H1 (cell line): ENCODE measurements around the gene PEPD. TPM values are rescaled to one million over a fixed set of nuclear protein-coding genes. Genes with fewer than 3 reads are reported as not detected.

Experiments used
- CTCF ChIA-PET: fragments of 300-600 bp; sonication (Branson Sonifier 250); formaldehyde crosslinking; loops from one replicate; lab custom pipeline; 2021; ENCODE audit not compliant: partially characterized antibody; lab: Charles Lee
- POLR2A ChIA-PET: fragments of 300-600 bp; sonication (Branson Sonifier 250); formaldehyde crosslinking; loops from one replicate; lab custom pipeline; 2021; ENCODE audit warnings: inconsistent platforms; ENCODE audit not compliant: partially characterized antibody; lab: Charles Lee
- DNase-seq, 2 experiments: peaks; one replicate each; pipeline versions ENCODE4 v3.0.0 to v3.0.0-alpha.2; 2010 to 2022; ENCODE audit warnings: low spot score in 2 of 2, low read depth in 1 of 2, mixed read lengths in 1 of 2
- FAIRE-seq: peaks from 2 replicates; lab custom pipeline; 2011; peaks lifted over from hg19 to GRCh38; lab: Jason Lieb, UNC
- H2AFZ ChIP-seq: 2 replicates; pipeline ENCODE4 v1.8.1; 2012; ENCODE audit warnings: low read length, inconsistent platforms
- H2AK5ac ChIP-seq: 2 replicates; pipeline ENCODE4 v1.6.1; 2013; ENCODE audit warnings: low read depth, low read length
- H2BK120ac ChIP-seq: replicated peaks from 2 replicates; pipeline ENCODE3; 2013; ENCODE audit warnings: low read depth, low read length, inconsistent platforms
- H2BK12ac ChIP-seq: 2 replicates; pipeline ENCODE4 v1.6.1; 2013; ENCODE audit warnings: low read depth, low read length
- H2BK15ac ChIP-seq: 2 replicates; pipeline ENCODE4 v1.6.1; 2013; ENCODE audit warnings: low read length
- H2BK20ac ChIP-seq: 2 replicates; pipeline ENCODE4 v1.6.1; 2013; ENCODE audit warnings: low read length
- H2BK5ac ChIP-seq: 2 replicates; pipeline ENCODE4 v1.6.1; 2013; ENCODE audit warnings: low read depth, low read length
- H3K14ac ChIP-seq: 2 replicates; pipeline ENCODE4 v1.6.1; 2013; ENCODE audit warnings: inconsistent platforms; ENCODE audit not compliant: insufficient read length
- H3K18ac ChIP-seq: 2 replicates; pipeline ENCODE4 v1.6.1; 2013; ENCODE audit warnings: low read length; ENCODE audit errors: extremely low read depth
- H3K23ac ChIP-seq: 2 replicates; pipeline ENCODE4 v1.6.1; 2013; ENCODE audit warnings: inconsistent platforms; ENCODE audit not compliant: insufficient read length
- H3K23me2 ChIP-seq: 2 replicates; pipeline ENCODE4 v1.6.1; 2013; ENCODE audit warnings: low read depth, low read length
- H3K27ac ChIP-seq: 2 replicates; pipeline ENCODE4 v1.6.1; 2011; ENCODE audit warnings: low read depth, low read length, inconsistent platforms
- H3K27me3 ChIP-seq, 4 experiments: replicated peaks in 1 of 4; 1 replicate in 1 of 4; 2 replicates in 3 of 4; pipeline versions ENCODE4 v1.6.1 to v1.8.1; 2011 to 2013; ENCODE audit warnings: low read length in 3 of 4, mild to moderate bottlenecking in 3 of 4, inconsistent platforms in 2 of 4, mixed read lengths in 2 of 4, moderate library complexity in 1 of 4; ENCODE audit not compliant: control insufficient read depth in 3 of 4, insufficient read depth in 3 of 4; ENCODE audit errors: extremely low read depth in 1 of 4
- H3K36me3 ChIP-seq, 4 experiments: 2 replicates each; pipeline versions ENCODE4 v1.6.1 to v1.8.1; 2011 to 2013; ENCODE audit warnings: mild to moderate bottlenecking in 4 of 4, low read length in 3 of 4, moderate library complexity in 2 of 4, control low read depth in 1 of 4, inconsistent platforms in 1 of 4; ENCODE audit not compliant: insufficient read depth in 4 of 4, control insufficient read depth in 2 of 4
- H3K4ac ChIP-seq: replicated peaks from 2 replicates; pipeline ENCODE3; 2013; ENCODE audit warnings: low read length, low read depth, mixed read lengths, inconsistent platforms; ENCODE audit not compliant: insufficient read length
- H3K4me1 ChIP-seq, 4 experiments: replicated peaks in 1 of 4; 1 replicate in 1 of 4; 2 replicates in 3 of 4; pipeline versions ENCODE4 v1.6.1 to v1.8.1; 2011 to 2013; ENCODE audit warnings: low read length in 3 of 4, inconsistent platforms in 2 of 4, mixed read lengths in 1 of 4; ENCODE audit not compliant: insufficient read depth in 4 of 4, control insufficient read depth in 3 of 4
- H3K4me2 ChIP-seq, 2 experiments: 2 replicates each; pipeline versions ENCODE4 v1.6.1 to v1.8.1; 2011 to 2013; ENCODE audit warnings: low read depth in 2 of 2, low read length in 2 of 2, control low read depth in 1 of 2, inconsistent platforms in 1 of 2, mild to moderate bottlenecking in 1 of 2; ENCODE audit not compliant: insufficient read depth in 1 of 2
- H3K4me3 ChIP-seq, 4 experiments: fragments of 200-600, 300-600 bp in 1 of 4; sonication (generic), shearing (Covaris generic), sonication (Bioruptor Twin) in 1 of 4; 2 replicates each; pipeline versions ENCODE4 v1.5.1 to v1.8.1; 2011 to 2016; ENCODE audit warnings: low read length in 4 of 4, low read depth in 3 of 4, control low read depth in 2 of 4, inconsistent platforms in 2 of 4, mild to moderate bottlenecking in 2 of 4, mixed read lengths in 1 of 4, moderate library complexity in 1 of 4; ENCODE audit not compliant: insufficient read depth in 2 of 4; ENCODE audit errors: extremely low read depth in 1 of 4
- H3K56ac ChIP-seq: replicated peaks from 2 replicates; pipeline ENCODE3; 2013; ENCODE audit warnings: low read depth, mild to moderate bottlenecking, mixed read lengths, low read length, inconsistent platforms; ENCODE audit not compliant: insufficient read length
- H3K79me1 ChIP-seq: 2 replicates; pipeline ENCODE4 v1.6.1; 2013; ENCODE audit warnings: low read depth, low read length, control low read depth
- H3K79me2 ChIP-seq, 2 experiments: 2 replicates each; pipeline versions ENCODE4 v1.6.1 to v1.8.1; 2012 to 2013; ENCODE audit warnings: low read length in 2 of 2, mild to moderate bottlenecking in 2 of 2, inconsistent platforms in 1 of 2; ENCODE audit not compliant: insufficient read depth in 2 of 2, control insufficient read depth in 1 of 2
- H3K9ac ChIP-seq, 4 experiments: replicated peaks in 1 of 4; 1 replicate in 1 of 4; 2 replicates in 3 of 4; pipeline versions ENCODE4 v1.6.1 to v1.8.1; 2011 to 2013; ENCODE audit warnings: low read depth in 3 of 4, low read length in 3 of 4, control low read depth in 2 of 4, mild to moderate bottlenecking in 2 of 4, moderate library complexity in 2 of 4, inconsistent platforms in 1 of 4; ENCODE audit errors: extremely low read depth in 1 of 4
- H3K9me3 ChIP-seq, 2 experiments: 2 replicates each; pipeline versions ENCODE4 v1.6.1 to v1.8.1; 2012 to 2013; ENCODE audit warnings: mild to moderate bottlenecking in 2 of 2, moderate library complexity in 2 of 2, control low read depth in 1 of 2, inconsistent platforms in 1 of 2, low read depth in 1 of 2, low read length in 1 of 2, mixed read lengths in 1 of 2; ENCODE audit not compliant: insufficient read depth in 2 of 2
- H4K20me1 ChIP-seq, 2 experiments: replicated peaks in 1 of 2; 2 replicates each; pipeline versions ENCODE3 to v1.8.1; 2011 to 2013; ENCODE audit warnings: inconsistent platforms in 2 of 2, low read length in 2 of 2, mild to moderate bottlenecking in 1 of 2; ENCODE audit not compliant: insufficient read depth in 2 of 2, control insufficient read depth in 1 of 2
- H4K5ac ChIP-seq: 2 replicates; pipeline ENCODE4 v1.6.1; 2013; ENCODE audit warnings: low read length, low read depth, mixed read lengths, inconsistent platforms; ENCODE audit not compliant: insufficient read length
- H4K8ac ChIP-seq: 2 replicates; pipeline ENCODE4 v1.8.0; 2013; ENCODE audit warnings: mild to moderate bottlenecking, moderate library complexity, low read length, inconsistent platforms; ENCODE audit not compliant: insufficient read depth; ENCODE audit errors: extremely low read depth
- H4K91ac ChIP-seq: replicated peaks from 2 replicates; pipeline ENCODE3; 2013; ENCODE audit warnings: low read length, mixed read lengths, inconsistent platforms; ENCODE audit not compliant: insufficient read length
- BCL11A ChIP-seq, 2 experiments: IDR thresholded peaks; one replicate each; pipeline ENCODE4 v1.6.1; 2011; ENCODE audit warnings: low read depth in 2 of 2, low read length in 2 of 2, mild to moderate bottlenecking in 2 of 2
- CREB1 ChIP-seq: IDR thresholded peaks from 2 replicates; pipeline ENCODE4 v1.6.1; 2012; ENCODE audit warnings: inconsistent platforms
- FOSL1 ChIP-seq: IDR thresholded peaks from 2 replicates; pipeline ENCODE4 v1.6.1; 2011; ENCODE audit warnings: mild to moderate bottlenecking, low read depth, low read length, moderate library complexity; ENCODE audit not compliant: insufficient read depth
- HDAC2 ChIP-seq, 2 experiments: fragments of 300-600 bp in 1 of 2; sonication (generic) in 1 of 2; IDR thresholded peaks; 2 replicates each; pipeline ENCODE4 v1.6.1; 2011 to 2012; ENCODE audit warnings: low read depth in 2 of 2, low read length in 2 of 2, mild to moderate bottlenecking in 2 of 2, moderate library complexity in 2 of 2, borderline replicate concordance in 1 of 2, inconsistent platforms in 1 of 2
- KDM4A ChIP-seq: IDR thresholded peaks from one replicate; pipeline ENCODE4 v1.7.1; 2012; ENCODE audit warnings: low read depth, mild to moderate bottlenecking, moderate library complexity, low read length, inconsistent platforms; ENCODE audit not compliant: severe bottlenecking
- MAFK ChIP-seq: IDR thresholded peaks from 2 replicates; pipeline ENCODE4 v1.6.1; 2012; ENCODE audit warnings: low read depth, mild to moderate bottlenecking, improper control_type of control experiment, low read length
- NANOG ChIP-seq: IDR thresholded peaks from 2 replicates; pipeline ENCODE4 v1.6.1; 2011; ENCODE audit warnings: low read length, low read depth, mild to moderate bottlenecking, inconsistent platforms; ENCODE audit not compliant: insufficient read depth, poor library complexity, severe bottlenecking
- RFX5 ChIP-seq: IDR thresholded peaks from 2 replicates; pipeline ENCODE4 v1.6.1; 2011; ENCODE audit warnings: low read depth, low read length, improper control_type of control experiment, borderline replicate concordance
- SIN3A ChIP-seq, 2 experiments: IDR thresholded peaks in 1 of 2; conservative IDR thresholded peaks in 1 of 2; 2 replicates each; pipeline ENCODE4 v1.6.1; 2011 to 2012; ENCODE audit warnings: low read length in 2 of 2, improper control_type of control experiment in 1 of 2, low read depth in 1 of 2, mild to moderate bottlenecking in 1 of 2
- SIRT6 ChIP-seq: IDR thresholded peaks from one replicate; pipeline ENCODE4 v1.7.1; 2012; ENCODE audit warnings: low read length, inconsistent platforms
- SP2 ChIP-seq: IDR thresholded peaks from 2 replicates; pipeline ENCODE4 v1.6.1; 2012; ENCODE audit warnings: mild to moderate bottlenecking, low read length, inconsistent platforms
- TAF7 ChIP-seq: optimal IDR thresholded peaks from 2 replicates; pipeline ENCODE3; 2011; ENCODE audit warnings: low read depth, mild to moderate bottlenecking, inconsistent platforms, low read length, moderate library complexity, borderline replicate concordance
- TBP ChIP-seq: IDR thresholded peaks from 2 replicates; pipeline ENCODE4 v1.6.1; 2011; ENCODE audit warnings: low read depth, low read length, improper control_type of control experiment
- WGBS, 2 experiments: shearing (Covaris generic) in 1 of 2; methylation state at CpG; one replicate each; pipeline versions ENCODE4 v1.1.6 to v1.1.7; 2013 to 2015; ENCODE audit warnings: low lambda C conversion rate in 2 of 2, mixed read lengths in 2 of 2, inconsistent platforms in 1 of 2, low coverage in 1 of 2, missing lambda C conversion rate in 1 of 2; ENCODE audit not compliant: insufficient replicate concordance in 2 of 2, insufficient coverage in 1 of 2, insufficient read length in 1 of 2; ENCODE audit errors: extremely low coverage in 1 of 2, missing lambda C conversion rate in 1 of 2; 5-methylcytosine and 5-hydroxymethylcytosine counted together
- polyA plus RNA-seq, 7 experiments: library from polyadenylated mRNA; depleted of rRNA in 3 of 7; stranded (reverse) in 5 of 7; unstranded in 2 of 7; fragments of >200 nt in 5 of 7; fragments of 200-250 nt in 2 of 7; gene quantifications; 1 replicate in 5 of 7; 2 replicates in 1 of 7; 4 replicates in 1 of 7; pipeline versions ENCODE4 v1.2.1 to v1.2.3, GENCODE V29; 2011 to 2013; ENCODE audit warnings: missing spikeins in 2 of 7, mixed read lengths in 2 of 7
- total RNA-seq: library from RNA; stranded (reverse); fragmentation: NEBNext Ultra II Directional; extraction: Animal tissue kit (Norgen Biotek cat#: 25700); gene quantifications from 2 replicates; pipeline ENCODE4 v1.2.1, GENCODE V29; 2021

The PEPD gene
- total and polyA plus RNA-seq, 2 of the 8 experiments (the other 6 are each of a cell fraction or from before 2014, with no cell fraction given), result 84.1 to 178 TPM

GRCh38 chr19:33512580-33513137 lies 8.9 kb downstream of the PEPD start:
- FAIRE-seq, result no peak
- TF ChIP-seq RFX5 (no peak), SIRT6 (no peak), CREB1 (no peak), SP2 (no peak), NANOG (no peak), HDAC2 (IDR thresholded peaks at IDR 0.05; ENCODE audit: borderline replicate concordance in 1 of 2, low read depth in 2 of 2, low read length in 2 of 2) (no peak), MAFK (no peak), BCL11A (IDR thresholded peaks at IDR 0.05; ENCODE audit: low read depth in 2 of 2, low read length in 2 of 2) (no peak), SIN3A (conservative IDR thresholded peaks at IDR 0.05 in 1 of 2, IDR thresholded peaks at IDR 0.05 in 1 of 2; ENCODE audit: low read depth in 1 of 2, low read length in 2 of 2) (no peak), TBP (no peak), FOSL1 (no peak), TAF7 (no peak), KDM4A (no peak)

More at GRCh38 chr19:33512580-33513137, 8.9 kb downstream of the PEPD start:
- Histone ChIP-seq H3K9me3 (no peaks in the 10 kb centered on the region), H3K79me1 (peaks cover 27% of the 10 kb centered on the region), H2AFZ (no peak overlapping the region), H4K5ac (no peak overlapping the region), H3K23ac (no peak overlapping the region), H3K9ac (no peak overlapping the region), H4K8ac (no peak overlapping the region), H2BK15ac (no peak overlapping the region), H2BK12ac (no peak overlapping the region), H3K27me3 (no peaks in the 10 kb centered on the region; a peak in 1 of 7 replicates), H3K18ac (no peak overlapping the region), H3K4me1 (peaks cover 0 to 15% (median 6%) of the 10 kb centered on the region in 4 experiments; a peak in 6 of 7 replicates), H3K23me2 (no peaks in the 10 kb centered on the region), H2BK120ac (no peak overlapping the region), H3K4me3 (no peak overlapping the region), H3K56ac (no peak overlapping the region), H2BK20ac (no peak overlapping the region), H2BK5ac (no peak overlapping the region), H3K14ac (no peak overlapping the region), H4K20me1 (peaks cover 3 to 18% of the 10 kb centered on the region in 2 experiments), H3K79me2 (peaks cover 0 to 40% of the 10 kb centered on the region in 2 experiments; a peak in 3 of 4 replicates), H3K36me3 (no peaks in the 10 kb centered on the region; a peak in 2 of 8 replicates), H3K4me2 (no peak overlapping the region), H3K4ac (no peak overlapping the region), H2AK5ac (no peak overlapping the region), H4K91ac (no peak overlapping the region), H3K27ac (no peak overlapping the region)
- POLR2A ChIA-PET, result interaction anchor here (0.9 kb wide), 1 partner anchor 16 kb away, joined by 3 read pairs; no protein-coding TSS in a partner anchor
- no peak for DNase-seq
- CTCF ChIA-PET, result interaction anchor here (0.9 to 1.5 kb wide), 5 partner anchors 8 to 266 kb away, joined by 3 to 4 read pairs (median 3); no protein-coding TSS in a partner anchor
- 94% methylated on average over 23 of the region's 23 CpGs; no CpG with 5 or more reads in 1 of the 2 experiments for WGBS, 2 experiments
